Stimulated activated CD4-positive, alpha-beta T cell treated with anti-CD3 and anti-CD28 coated beads, Interleukin-15, amount 100 ng/mL, for 48 hours (primary cell): ENCODE measurements around the gene LRRC34.

Source experiments
- DNase-seq, 2 donors: peaks; one replicate each; pipeline ENCODE4 v3.0.0-alpha.2; 2020; ENCODE audit warnings: low read depth in 2 of 2

The LRRC34 gene

DNA sequence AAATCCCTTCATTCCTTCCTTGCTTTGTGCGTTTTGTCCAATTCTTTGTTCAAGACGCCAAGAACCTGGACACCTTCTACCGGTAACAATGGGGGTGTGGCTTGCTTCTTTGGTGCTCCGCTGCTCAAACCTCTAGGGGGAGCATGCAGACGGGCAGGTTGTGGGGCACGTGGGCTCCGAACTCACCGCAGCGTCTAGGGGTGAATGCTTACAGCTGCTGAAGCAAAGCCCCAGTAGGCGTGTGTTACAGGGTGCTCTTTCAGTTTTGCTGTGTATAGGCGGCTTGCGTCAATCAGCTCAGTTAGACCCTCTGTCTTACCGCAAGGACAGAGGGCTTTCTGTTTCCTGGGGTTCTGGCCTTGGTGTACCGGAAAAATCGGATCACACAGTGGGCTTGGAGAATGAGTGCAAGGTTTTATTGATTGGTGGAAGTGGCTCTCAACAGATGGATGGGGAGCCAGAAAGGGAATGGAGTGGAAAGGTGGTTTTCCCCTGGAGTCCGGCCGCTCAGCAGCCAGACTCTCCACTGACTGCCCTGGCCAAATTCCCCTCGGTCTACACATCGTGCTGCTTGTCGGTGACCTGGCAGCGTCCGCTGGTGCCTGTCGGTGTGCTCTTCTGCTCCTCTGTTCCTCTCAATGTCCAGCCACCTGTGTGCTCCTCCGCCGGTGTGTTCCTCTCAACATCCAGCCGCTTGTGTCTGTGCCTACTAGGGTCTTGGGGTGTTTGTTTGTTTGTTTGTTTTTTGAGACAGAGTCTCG, 1.2 kb upstream of the LRRC34 start:
- peak; percentile 74 to 75 for DNase-seq

DNA sequence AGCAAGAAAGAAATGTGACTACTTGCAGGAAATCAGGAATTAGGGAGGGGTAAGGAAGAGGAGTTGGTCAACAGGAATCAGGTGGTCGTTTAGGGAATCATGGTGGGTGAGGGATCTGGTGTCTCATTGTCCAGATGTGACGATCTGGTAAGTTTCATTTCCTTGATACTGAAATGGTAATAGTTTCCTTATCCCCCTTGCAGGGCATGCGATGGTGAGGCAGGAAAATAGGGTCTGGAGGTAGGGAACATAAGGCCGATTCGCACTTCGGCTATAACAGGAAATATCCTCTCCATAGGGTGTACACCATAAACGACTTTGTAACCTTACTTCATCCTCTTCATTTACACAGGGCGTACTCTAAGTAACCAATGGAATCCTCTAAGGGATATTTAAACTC, 574 bp upstream of the LRRC34 start:
- DNase-seq, result no peak

DNA sequence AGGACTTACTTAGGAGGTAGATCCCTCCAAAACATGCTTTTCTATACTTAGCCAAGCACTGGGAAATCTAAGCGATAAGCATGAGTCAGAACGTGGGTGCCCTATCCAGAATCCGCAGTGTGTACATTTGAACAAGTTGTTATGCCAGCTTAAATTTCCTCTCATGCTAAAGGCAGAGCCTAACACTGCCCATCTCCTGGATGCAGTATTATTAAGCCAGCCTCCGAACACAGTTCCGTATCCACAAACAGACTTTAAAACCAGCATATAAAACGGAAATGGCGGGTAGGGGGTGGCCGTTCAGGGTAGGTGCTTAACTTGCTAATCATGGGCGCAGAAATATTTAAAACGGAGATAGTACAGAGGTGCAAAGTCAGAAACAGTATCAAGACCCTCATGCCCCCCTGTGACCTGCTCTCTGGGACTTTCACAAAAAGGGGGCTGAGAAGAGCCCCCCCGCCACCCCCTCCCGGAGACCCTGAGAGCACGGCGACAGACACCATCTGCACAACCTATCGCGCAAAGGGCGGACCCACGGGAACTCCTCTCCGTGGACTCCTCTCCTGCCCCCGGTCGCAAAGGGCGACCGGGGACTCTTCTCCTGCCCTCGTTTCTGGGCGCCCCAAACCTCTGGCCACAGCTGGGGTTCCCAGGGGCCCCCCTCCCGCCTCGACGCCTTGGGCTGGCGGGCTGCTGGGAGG, 923 bp downstream of the LRRC34 start:
- DNase-seq, result no peak

DNA sequence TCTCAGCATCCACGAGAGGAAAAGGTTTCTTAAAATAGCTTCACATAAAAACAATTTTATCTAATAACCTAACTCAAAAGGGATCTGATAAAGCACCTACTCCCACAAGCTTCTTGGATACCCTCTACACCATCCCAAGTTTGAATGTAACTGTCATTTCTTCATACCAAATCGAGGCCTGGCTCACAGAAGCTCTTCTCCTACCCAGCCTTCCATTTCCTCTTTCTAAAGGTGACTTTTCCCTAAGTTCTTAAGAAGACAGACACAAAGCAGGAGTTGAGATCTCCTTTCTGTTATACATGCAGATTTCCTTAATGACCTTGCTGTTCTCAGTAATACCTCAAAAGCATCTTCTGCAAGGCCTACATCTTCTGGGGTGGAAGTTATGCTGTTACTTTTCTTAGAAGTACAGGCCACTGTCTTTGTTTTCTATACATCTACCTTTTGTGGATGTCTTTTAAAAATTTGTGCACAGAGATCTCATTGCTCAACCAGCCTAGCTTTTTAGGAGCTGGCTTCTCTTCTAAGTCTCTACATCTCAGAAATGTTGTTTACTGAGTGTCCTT, 3.4 kb downstream of the LRRC34 start:
- no peak for DNase-seq

DNA sequence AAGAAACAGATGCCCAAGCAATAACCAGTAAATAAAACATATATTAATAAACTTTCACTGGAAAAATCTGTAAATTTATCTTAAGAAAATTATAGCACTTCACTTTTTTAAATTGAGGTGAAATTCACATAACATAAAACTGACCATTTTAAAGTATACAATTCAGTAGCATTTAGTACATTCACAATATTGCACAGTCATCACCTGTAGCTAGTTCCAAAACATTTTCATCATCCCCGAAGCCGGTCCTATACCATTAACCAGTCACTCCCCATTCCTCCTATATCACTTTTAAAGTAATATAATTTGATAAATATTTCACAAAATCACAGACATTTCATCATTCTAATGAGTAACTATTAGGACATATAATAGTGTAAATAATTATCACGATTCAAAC, 8.0 kb downstream of the LRRC34 start:
- no peak for DNase-seq

GRCh38 chr3:169792359-169792758, 20.3 kb downstream of the LRRC34 start:
- no peak for DNase-seq

DNA sequence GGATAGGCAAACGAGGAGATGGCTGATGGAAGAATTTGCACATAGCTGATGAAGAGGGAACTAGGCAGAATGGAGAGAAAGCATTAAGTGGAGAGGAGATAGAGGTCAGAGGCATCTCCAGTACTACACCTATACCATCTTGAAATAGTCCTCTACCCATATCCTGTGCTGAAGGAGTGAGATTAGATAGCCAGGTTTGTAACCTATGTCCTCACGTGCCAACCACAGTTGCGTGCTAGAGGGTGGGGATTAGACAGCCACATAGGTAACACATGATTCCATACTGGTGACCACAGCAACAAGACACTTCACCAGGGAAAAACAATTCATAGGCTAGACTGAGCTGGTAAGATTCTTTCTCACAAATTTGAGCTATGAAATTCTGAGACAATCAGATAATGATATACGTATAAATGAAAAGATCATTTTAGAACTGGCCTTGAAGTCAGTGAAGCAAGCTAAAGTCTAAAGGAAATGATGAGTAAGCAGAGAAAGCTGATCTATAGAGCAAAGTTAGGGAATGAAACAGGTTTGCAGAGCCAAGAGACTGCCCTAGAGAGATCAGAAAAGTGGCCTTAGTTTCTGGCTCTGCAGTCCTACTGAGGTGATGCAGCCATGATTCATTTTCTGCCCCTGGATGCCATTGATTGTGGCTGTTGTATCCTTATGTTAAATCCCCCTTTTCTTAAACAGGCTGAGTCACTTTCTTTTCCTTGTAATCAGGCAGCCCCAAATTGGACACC, 21.8 kb downstream of the LRRC34 start:
- DNase-seq, result no peak

- no peak for DNase-seq
Measured at GRCh38 chr3:169790219-169790618, 22.5 kb downstream of the LRRC34 start.

- DNase-seq, result no peak
Measured at GRCh38 chr3:169787791-169788190, 24.9 kb downstream of the LRRC34 start.

GRCh38 chr3:169787120-169787519, 25.6 kb downstream of the LRRC34 start:
- DNase-seq, result no peak

DNA sequence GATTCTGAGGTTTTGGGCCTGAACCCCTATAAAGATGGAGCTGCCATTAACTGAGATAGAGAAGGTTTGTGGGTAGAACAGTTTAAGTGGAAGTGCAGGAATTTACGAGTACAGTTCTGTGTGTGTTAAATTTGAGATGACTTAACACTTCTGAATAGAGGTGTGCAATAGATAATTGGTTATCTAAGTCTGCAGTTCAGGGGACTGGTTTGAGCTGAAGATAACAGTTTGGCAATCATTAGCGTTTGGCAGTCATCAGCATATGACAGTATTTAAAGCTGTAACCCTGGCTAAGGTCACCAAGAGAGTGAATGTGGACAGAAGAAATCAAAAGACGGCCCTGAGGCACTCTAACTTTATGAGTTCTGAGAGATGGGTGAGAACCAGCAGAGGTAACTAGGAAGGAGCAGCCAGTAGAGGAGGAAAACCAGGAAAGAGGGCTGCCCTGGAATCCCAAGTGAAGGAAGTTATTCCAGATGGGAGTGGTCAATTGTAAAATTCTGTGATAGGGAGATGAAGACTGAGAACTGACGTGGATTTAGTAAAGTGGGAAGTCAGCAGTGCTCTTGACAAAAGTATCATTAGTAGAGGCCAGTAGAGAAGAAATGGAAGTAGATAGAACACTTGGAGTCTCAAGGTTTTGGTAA, 31.4 kb downstream of the LRRC34 start:
- no peak for DNase-seq

- DNase-seq, result no peak
Measured at GRCh38 chr3:169780742-169781141, 32.0 kb downstream of the LRRC34 start.

DNA sequence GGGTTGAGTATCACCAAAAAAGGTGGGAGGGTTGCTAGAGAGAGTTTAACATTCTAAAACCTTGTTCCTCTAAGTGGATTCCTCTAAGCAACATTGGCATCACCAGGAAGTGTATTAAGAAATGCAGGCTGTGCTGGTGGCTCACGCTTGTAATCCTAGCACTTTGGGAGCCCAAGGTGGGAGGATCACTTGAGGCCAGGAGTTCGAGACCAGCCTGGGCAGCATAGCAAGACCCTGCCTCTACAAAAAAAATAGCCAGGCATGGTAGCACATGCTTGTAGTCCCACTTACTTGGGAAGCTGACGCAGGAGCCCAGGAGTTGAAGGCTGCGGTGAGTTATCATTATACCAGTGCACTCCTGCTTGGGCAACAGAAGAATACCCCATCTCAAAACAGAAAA, 34.9 kb downstream of the LRRC34 start:
- DNase-seq, result no peak

DNA sequence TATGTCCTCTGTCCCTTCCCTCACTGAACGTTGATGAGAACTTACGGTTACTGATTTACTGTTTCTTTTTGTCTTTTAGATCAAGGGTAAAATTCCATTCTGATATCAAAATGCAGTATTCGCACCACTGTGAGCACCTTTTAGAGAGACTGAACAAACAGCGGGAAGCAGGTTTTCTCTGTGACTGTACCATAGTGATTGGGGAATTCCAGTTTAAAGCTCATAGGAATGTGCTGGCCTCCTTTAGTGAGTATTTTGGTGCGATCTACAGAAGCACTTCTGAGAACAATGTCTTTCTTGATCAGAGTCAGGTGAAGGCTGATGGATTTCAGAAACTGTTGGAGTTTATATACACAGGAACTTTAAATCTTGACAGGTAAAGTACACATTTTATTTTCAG, 38.5 kb downstream of the LRRC34 start:
- DNase-seq, result no peak

DNA sequence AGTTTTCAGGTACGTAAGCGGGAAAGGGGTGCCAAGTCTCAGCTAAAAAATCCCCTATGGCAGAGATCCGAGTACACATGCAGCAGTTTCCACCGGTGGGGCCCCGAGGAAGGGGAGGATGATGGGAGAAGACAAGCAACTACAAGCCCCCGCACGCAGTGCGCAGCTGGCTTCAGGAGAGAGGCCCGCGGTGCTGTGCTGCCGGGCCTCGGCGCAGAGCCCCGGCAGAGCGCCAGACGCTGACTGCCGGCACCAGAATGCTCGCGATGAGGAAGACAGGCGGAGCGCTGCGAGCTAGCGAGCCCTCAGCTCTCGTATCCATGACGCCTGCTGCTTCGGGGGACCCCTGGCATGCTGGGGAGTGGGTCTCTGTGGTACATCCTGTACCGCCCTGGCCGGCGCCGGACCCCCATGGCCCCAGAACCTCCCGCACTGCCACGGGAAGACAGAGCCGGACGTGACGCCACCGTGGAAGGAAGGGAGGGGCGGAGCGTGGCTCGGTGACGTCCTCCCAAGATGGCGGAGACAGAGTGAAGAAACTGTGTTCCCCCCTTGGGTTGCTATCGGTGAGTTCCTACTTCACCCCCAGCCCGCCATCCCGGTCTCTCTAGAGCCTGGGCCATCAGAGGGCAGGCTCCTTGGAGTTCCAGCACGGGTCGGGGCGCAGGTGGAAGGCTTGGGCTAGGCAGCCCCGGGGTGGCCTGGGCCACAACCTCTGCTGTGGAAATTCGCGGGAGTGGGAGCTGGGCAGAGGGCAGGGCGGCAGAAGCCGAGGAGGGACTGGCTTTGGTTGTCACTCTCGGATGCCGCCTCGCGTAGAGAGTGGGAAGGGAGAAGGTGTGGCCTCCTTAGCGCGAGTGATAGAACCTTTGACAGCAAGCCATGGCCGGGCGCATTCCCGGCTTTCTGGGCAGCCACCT, 39.5 kb downstream of the LRRC34 start, which contains the start of gene MYNN:
TSS of gene MYNN (plus strand) at position 500 of the 920 bp plus-strand sequence. CDS start 900 bp downstream, outside the sequence.
- peak; percentile 80 to 87 for DNase-seq

DNA sequence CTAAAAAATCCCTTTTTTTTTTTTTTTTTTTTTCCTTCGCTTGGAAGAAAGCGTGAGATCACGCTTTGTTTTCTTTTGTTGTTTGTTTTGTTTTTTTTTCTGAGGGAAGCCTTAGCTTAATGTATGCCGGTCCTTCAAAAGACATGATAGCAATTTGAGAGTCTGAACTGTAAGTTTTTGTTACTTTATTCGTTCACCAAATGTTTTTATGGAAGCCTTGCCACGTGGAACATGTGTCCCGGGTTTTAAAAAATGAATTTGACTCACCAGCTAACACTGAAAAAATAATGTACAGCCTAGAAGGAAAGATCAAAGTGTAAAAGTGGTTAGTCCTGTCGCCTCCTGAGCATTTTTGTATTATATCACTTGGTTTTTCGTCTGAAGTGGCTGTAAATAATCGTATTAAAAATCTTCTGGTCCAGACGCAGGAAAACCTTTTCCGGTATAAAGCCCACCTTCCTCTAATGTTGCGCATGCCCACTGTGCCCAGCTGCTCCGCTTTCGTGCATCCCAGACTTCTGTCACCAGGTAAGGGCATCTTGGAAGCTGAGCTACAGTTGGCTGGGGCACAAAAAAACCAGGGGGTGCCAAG, 40.3 kb downstream of the LRRC34 start:
- DNase-seq, result peak in 1 of 2 donors; percentile 45

DNA sequence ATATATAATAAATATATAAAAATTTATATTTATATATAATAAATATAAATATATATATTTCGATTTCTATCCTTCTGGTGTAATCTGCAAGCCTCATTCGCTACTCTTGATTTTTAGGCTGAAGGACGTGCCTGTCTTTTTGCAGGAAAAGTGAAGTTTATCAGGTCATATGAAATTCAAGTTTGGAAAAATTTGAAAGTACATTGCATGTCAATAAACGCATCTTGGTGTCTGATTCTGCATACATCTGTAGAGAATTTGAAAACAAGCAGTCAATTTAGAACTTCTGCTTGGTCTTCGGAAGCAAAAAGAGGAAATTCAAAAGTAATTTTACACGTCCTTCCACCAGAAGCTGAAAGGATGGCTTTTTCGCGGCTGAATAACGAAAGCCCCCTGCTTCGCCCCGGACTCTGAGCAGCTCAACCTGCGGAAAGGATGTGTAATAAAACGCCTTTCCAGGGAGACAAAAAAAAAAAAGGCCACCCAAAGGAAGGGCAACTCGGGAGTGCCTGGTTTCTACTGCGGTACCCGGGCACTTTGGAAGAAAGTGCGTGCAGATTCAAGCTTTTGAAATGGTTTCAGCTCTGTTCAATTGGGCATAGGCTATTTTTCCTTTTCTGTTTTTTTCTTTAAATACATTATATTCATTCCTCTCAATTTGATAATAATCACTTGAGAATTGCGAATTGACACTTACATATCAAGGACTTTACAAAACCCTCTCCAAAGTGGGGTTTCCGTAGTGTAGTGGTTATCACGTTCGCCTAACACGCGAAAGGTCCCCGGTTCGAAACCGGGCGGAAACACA, 41.0 kb downstream of the LRRC34 start:
- peak; percentile 28 to 35 for DNase-seq

GRCh38 chr3:169769287-169770181, 43.2 kb downstream of the LRRC34 start, which contains the start of gene ACTRT3:
Gene ACTRT3, minus strand, starts transcription at chr3:169769561. Its CDS starts 41 bp downstream, at chr3:169769520.
- DNase-seq, result peak; percentile 52 to 59
